GM18520 (cell line): Measurements from ENCODE around the gene IP6K1.
"Not testable (repeated sequence)": the region's sequence is repeated elsewhere in the genome, so short reads cannot be mapped to it uniquely, and the experiment has no call there.

Experiments used
- ATAC-seq: cut with Tn5 transposase; IDR thresholded peaks from one replicate; pipeline ENCODE4 v1.9.1; 2021; ENCODE audit not compliant: unreplicated experiment

Gene IP6K1

GRCh38 chr3:49690856-49691255, 95.5 kb downstream of the IP6K1 start:
- ATAC-seq, result not testable (repeated sequence)

GRCh38 chr3:49689908-49690624, 96.3 kb downstream of the IP6K1 start:
- ATAC-seq, result not testable (repeated sequence)

- peak; percentile 69 for ATAC-seq
Measured at GRCh38 chr3:49689046-49689907, 97.1 kb downstream of the IP6K1 start, which contains the start of the genes MST1 and RNF123. Gene MST1 (minus strand): TSS chr3:49689474. CDS start chr3:49688691, 783 bp downstream. Gene RNF123 (plus strand): TSS chr3:49689557. CDS start chr3:49691166, 1,609 bp downstream.

- ATAC-seq, result not testable (repeated sequence)
Measured at GRCh38 chr3:49688338-49689045, 97.8 kb downstream of the IP6K1 start.

GRCh38 chr3:49687424-49687795, 98.9 kb downstream of the IP6K1 start:
- not testable (repeated sequence) for ATAC-seq

- not testable (repeated sequence) for ATAC-seq
Measured at GRCh38 chr3:49686769-49687423, 99.4 kb downstream of the IP6K1 start.

- not testable (repeated sequence) for ATAC-seq
Measured at GRCh38 chr3:49686346-49686745, 100.0 kb downstream of the IP6K1 start.

- ATAC-seq, result not testable (repeated sequence)
Measured at GRCh38 chr3:49685846-49686245, 100.5 kb downstream of the IP6K1 start.

- ATAC-seq, result not testable (repeated sequence)
Measured at GRCh38 chr3:49685103-49685502, 101.2 kb downstream of the IP6K1 start.

- not testable (repeated sequence) for ATAC-seq
Measured at GRCh38 chr3:49684453-49684852, 101.9 kb downstream of the IP6K1 start.

GRCh38 chr3:49683162-49683561, 103.2 kb downstream of the IP6K1 start:
- no peak for ATAC-seq

- no peak for ATAC-seq
Measured at GRCh38 chr3:49681543-49681942, 104.8 kb downstream of the IP6K1 start.

GRCh38 chr3:49681232-49681522, 105.2 kb downstream of the IP6K1 start:
- no peak for ATAC-seq

- ATAC-seq, result no peak
Measured at GRCh38 chr3:49680493-49681231, 105.7 kb downstream of the IP6K1 start.

- ATAC-seq, result no peak
Measured at GRCh38 chr3:49675912-49676311, 110.4 kb downstream of the IP6K1 start.

- ATAC-seq, result peak; percentile 19
Measured at GRCh38 chr3:49674497-49674983, 111.8 kb downstream of the IP6K1 start.
